Activated T-cell treated with anti-CD3 and anti-CD28 coated beads for 1 hour (primary cell): Measurements from ENCODE around the gene GRIK2.
"Not testable (repeated sequence)": the region's sequence is repeated elsewhere in the genome, so short reads cannot be mapped to it uniquely, and the experiment has no call there.

ENCODE experiments used
- DNase-seq: peaks from one replicate; pipeline ENCODE4 v3.0.0-alpha.2; 2020; ENCODE audit warnings: low read depth

Gene GRIK2

GRCh38 chr6:102026649-102027048 is 633.1 kb downstream of the GRIK2 start:
- no peak for DNase-seq

GRCh38 chr6:102028176-102028575 is 634.7 kb downstream of the GRIK2 start:
- DNase-seq = no peak

GRCh38 chr6:102038964-102039363 is 645.5 kb downstream of the GRIK2 start:
- no peak for DNase-seq

- no peak for DNase-seq
These were observed 645.9 kb downstream of the GRIK2 start for GRCh38 chr6:102039441-102039840.

GRCh38 chr6:102051001-102051400 is 657.5 kb downstream of the GRIK2 start:
- DNase-seq = no peak

- DNase-seq = no peak
These were observed 658.2 kb downstream of the GRIK2 start for GRCh38 chr6:102051720-102052119.

GRCh38 chr6:102064142-102064541 is 670.6 kb downstream of the GRIK2 start:
- no peak for DNase-seq

GRCh38 chr6:102066301-102066700 is 672.8 kb downstream of the GRIK2 start:
- no peak for DNase-seq

- no peak for DNase-seq
These were observed 674.9 kb downstream of the GRIK2 start for GRCh38 chr6:102068349-102068929.

GRCh38 chr6:102075539-102075938 is 682.0 kb downstream of the GRIK2 start:
- DNase-seq = no peak

- DNase-seq = no peak
These were observed 691.7 kb downstream of the GRIK2 start for GRCh38 chr6:102085257-102085656.

- DNase-seq = not testable (repeated sequence)
These were observed 694.7 kb downstream of the GRIK2 start for GRCh38 chr6:102088160-102088559.

GRCh38 chr6:102114402-102114801 is 720.9 kb downstream of the GRIK2 start:
- no peak for DNase-seq

GRCh38 chr6:102115911-102116310 is 722.4 kb downstream of the GRIK2 start:
- DNase-seq = no peak

GRCh38 chr6:102118034-102118433 is 724.5 kb downstream of the GRIK2 start:
- DNase-seq = no peak
